Left forelimb (tissue), 1 donor: ENCODE data around the gene TPO.
"Not testable (repeated sequence)": the region's sequence is repeated elsewhere in the genome, so short reads cannot be mapped to it uniquely, and the experiment has no call there.

ENCODE experiments used
- DNase-seq: peaks from one replicate; pipeline ENCODE4 v3.0.0-alpha.2; 2018; ENCODE audit warnings: low spot score

The TPO gene

GRCh38 chr2:1486670-1487069, 73.4 kb downstream of the TPO start:
- no peak for DNase-seq

- no peak for DNase-seq
Measured at GRCh38 chr2:1487758-1488157, 74.5 kb downstream of the TPO start.

DNA sequence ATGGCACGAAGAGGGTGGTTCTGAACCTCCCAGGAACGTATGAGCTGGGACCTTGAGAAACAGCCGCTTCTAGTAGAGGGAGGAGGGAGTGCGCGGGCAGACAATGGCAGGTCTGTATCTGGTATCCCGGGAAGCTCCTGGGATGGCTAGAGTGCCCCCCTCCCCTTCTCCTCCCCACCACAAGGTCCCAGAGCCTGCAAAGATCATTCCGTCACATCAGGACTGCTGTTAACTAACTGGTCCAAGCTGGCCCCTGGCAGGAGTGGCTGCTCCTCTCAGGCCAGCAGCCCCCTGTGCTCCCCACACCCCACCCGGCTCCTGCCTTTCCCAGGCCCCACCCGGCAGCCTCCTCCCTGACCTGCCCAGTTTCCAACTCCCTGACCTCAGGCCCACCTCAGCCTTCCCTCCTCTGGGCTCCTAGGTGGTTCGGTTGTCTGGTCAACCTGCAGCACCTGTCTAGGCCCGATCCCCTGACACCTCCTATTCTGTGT, 75.0 kb downstream of the TPO start:
- DNase-seq = peak; percentile 60

GRCh38 chr2:1488851-1489250, 75.6 kb downstream of the TPO start:
- peak; percentile 28 for DNase-seq

- peak; percentile 8 for DNase-seq
Measured at GRCh38 chr2:1489486-1489885, 76.2 kb downstream of the TPO start.

DNA sequence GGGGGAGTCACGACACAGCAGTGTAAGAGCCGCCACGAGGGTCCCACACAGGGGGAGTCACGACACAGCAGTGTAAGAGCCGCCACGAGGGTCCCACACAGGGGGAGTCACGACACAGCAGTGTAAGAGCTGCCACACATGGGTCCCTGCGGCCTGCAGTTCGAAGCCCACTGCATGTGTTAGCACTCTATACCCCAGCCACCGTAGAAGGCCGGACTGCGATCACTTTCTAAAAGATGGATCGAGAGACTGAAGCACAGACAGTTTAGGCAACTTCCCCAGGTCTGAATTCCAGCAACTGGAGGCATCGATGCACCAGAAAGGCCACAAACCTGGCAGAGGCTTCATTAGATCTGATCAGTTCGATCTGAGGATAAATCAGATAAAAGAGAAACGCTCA, 77.1 kb downstream of the TPO start:
- DNase-seq = peak; percentile 3

DNA sequence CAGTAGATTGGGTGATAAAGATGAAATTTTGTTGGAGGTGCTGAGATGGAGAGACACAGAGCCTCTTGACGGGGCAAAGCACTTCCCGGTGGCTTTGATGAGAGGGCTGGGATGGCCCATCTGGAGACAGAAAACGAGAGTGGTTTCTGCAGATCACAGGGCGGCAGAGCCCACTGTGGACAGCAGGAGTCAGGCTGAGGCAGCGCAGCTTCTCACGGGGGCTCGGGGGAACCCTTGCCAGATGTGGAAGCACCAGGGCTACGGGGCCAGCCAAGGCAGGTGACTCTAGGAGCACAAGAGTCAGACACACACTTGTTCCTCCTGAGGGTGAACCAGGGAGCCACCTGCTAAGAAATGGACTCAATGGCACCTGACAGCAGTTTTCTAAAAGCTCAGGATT, 78.5 kb downstream of the TPO start:
- peak; percentile 44 for DNase-seq

GRCh38 chr2:1492231-1492630, 79.0 kb downstream of the TPO start:
- DNase-seq = not testable (repeated sequence)

DNA sequence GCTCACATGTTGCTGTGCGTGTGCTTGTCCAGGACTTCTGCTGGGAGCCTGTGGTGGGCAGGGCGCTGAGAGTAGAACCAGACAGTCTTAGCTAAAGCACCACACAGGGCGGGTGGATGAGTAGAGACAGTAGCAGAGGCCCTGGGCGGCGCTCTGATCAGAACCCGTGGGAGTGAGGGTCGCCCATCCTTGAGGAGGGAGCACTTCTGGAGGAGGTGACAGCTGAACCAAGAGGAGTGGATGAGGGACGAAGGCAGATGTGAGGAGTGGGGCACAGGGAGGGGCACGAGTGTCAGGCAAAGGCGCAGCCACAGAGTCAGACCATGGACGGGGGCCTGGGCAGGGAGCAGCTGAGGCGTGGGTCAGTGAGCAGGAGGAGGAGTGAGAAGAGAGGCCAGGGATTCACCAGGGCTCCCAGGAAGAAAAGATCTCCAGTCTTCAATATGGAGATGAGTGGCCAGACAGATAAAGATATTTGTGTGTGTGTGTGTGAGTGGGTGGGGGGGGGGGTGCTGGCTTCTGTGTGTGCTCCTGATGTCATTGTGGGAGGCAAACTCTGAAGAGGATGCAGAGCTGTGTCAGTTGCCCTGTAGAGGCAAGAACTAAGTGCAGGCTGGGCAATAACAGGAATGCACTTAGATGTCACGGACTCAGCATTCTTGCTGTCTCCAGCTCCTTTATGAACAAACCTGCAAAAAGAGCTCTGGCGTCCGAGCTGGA, 79.6 kb downstream of the TPO start:
- DNase-seq = peak; percentile 52

GRCh38 chr2:1493431-1494126, 80.3 kb downstream of the TPO start:
- DNase-seq = peak; percentile 48

GRCh38 chr2:1494257-1494656, 81.0 kb downstream of the TPO start:
- DNase-seq = no peak

DNA sequence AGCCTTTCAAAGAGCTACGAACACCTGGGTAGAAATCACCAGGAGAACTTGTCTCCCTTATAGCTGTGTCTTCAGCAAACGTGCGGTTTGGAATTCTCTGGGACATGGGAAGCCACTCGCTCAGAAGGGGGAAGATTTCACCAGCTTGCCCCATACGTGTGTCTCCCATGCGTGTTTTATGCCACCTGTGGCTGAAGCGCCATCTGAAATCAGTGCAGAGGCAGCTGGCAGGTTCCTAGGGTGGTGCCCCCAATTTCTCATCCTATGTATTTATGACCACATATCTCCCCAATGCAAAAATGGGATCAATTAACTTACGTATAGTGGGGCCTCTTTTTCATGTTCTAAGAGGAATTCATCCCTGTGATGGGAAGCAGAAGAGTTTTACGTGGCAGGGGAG, 81.6 kb downstream of the TPO start:
- DNase-seq = no peak

DNA sequence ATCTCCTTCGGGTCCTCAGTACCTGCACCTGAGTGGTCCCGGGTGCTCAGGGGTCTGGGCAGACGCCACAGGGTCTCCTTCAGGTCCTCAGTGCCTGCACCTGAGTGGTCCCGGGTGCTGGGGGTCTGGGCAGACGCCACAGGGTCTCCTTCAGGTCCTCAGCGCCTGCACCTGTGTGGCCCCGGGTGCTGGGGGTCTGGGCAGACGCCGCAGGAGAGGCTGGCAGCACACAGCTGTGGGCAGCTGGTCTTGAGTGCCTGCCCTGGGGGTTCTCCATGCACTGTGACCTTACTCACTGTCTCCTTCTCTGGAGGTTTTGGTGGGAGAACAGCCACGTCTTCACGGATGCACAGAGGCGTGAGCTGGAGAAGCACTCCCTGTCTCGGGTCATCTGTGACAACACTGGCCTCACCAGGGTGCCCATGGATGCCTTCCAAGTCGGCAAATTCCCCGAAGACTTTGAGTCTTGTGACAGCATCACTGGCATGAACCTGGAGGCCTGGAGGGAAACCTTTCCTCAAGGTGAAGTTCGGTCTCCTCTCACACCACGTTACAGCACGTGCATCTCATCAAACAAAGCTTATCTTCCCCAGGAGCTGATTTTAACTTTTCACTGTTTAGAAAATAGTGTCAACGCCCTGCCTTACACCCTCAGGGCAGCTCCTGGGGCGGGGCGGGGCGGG, 82.6 kb downstream of the TPO start:
- peak; percentile 42 for DNase-seq

DNA sequence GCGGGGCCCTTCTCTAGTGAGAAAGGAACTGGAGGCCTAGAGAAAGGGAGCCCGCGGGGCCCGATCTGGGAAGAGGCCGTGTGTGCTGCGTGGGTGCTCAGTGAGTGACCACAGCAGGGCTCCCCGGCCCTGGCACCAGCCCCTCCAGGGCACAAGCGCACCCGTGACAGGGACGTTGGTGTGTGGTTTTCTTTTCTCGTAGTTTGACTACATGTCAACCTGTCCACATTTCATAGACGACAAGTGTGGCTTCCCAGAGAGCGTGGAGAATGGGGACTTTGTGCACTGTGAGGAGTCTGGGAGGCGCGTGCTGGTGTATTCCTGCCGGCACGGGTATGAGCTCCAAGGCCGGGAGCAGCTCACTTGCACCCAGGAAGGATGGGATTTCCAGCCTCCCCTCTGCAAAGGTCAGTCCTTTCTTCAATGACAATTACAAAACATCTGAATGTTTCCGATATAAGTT, 83.1 kb downstream of the TPO start:
- DNase-seq = peak; percentile 40

GRCh38 chr2:1497122-1497611, 83.9 kb downstream of the TPO start:
- peak; percentile 34 for DNase-seq

GRCh38 chr2:1498176-1498575, 84.9 kb downstream of the TPO start:
- no peak for DNase-seq

- no peak for DNase-seq
Measured at GRCh38 chr2:1499033-1499795, 86.0 kb downstream of the TPO start.

DNA sequence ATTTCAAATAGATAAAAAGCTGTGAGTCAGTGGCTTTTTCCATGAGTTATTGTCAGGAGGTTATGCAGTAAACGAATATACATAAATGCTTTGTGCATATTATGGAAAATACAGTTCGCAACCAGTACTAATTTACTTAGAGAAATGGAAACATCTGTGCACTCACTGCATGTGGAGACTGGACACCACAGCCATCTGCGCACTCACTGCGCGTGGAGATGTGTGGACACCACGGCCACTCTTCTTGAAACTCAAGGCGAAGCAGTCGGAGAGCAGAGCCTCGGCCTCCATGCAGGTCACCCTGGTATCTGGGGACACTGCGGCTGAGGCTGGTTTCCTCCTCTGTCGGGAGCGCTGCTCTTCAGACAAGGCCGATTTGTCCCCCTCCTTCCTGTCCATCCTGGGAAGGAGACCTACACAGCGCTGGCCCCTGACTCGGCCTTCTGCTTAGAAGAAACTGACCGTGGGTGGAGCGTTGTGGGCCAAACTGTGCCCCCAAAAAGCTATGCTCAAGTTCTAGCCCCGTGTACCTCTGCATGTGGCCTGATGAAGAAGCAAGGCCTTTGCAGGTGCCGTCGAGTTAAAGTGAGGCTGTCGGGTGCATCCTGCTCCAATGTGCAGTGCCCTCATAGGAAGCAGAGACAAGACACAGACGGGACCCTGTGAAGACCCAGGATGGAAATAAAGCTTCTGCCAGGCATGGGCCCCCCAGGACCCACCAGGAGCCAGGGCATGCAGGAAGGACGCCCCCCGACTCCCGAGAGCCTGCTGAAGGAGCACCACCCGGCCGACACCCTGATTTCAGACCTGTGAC, 88.0 kb downstream of the TPO start:
- DNase-seq = no peak

GRCh38 chr2:1501991-1502390, 88.7 kb downstream of the TPO start:
- no peak for DNase-seq

DNA sequence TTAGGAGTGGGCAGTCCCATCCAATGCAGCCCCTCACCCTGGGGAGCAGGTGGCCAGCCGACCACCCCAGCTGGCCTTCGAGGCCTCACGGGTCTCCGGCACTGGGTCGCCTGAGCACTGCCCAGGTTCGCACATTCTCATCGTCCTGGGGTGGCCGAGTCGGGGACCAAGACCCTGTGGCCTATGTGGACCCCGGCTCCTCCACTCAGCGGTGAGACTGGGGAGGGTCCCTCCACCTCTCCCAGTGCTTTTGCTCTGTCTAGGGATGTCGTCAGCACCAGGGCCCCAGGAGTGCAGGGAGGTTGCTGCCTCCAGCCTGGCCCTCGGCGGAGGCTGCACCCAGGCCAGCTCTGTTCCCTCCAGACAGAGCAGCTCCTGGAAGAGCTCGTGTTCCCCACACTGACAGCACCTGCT, 89.6 kb downstream of the TPO start:
- no peak for DNase-seq
